Skin epidermis (tissue), 12 donors: ENCODE results near the gene TFEB.

ENCODE experiments used
- H3K27ac ChIP-seq, 21 experiments: fragments of 200-600 bp; sonication (generic) in 11 of 21; one replicate each; pipeline ENCODE4 v1.5.0; 2020; ENCODE audit warnings: mild to moderate bottlenecking in 3 of 21, inconsistent platforms in 2 of 21, moderate library complexity in 2 of 21
- H3K4me3 ChIP-seq, 7 experiments: fragments of 200-600 bp; sonication (generic) in 2 of 7; one replicate each; pipeline ENCODE4 v1.5.0; 2020; ENCODE audit warnings: inconsistent platforms in 2 of 7, mild to moderate bottlenecking in 2 of 7, moderate library complexity in 1 of 7

The TFEB gene

GRCh38 chr6:41735427-41736185, at the start of gene TFEB:
TFEB (minus strand) TSS chr6:41735608; CDS start chr6:41691213, 44,395 bp downstream.
- peak within 1 kb of the TSS; percentile 65 to 87 (median 85) for H3K4me3 ChIP-seq
- H3K27ac ChIP-seq, result peak within 1 kb of the TSS; percentile 82 to 99 (median 94)

- peak overlapping the region in 1 of 7 experiments; percentile 80 for H3K4me3 ChIP-seq
- H3K27ac ChIP-seq, result peak overlapping the region in 5 of 21 experiments; percentile 18 to 51 (median 42)
Measured at GRCh38 chr6:41784581-41785171, 49.3 kb upstream of the TFEB start.

DNA sequence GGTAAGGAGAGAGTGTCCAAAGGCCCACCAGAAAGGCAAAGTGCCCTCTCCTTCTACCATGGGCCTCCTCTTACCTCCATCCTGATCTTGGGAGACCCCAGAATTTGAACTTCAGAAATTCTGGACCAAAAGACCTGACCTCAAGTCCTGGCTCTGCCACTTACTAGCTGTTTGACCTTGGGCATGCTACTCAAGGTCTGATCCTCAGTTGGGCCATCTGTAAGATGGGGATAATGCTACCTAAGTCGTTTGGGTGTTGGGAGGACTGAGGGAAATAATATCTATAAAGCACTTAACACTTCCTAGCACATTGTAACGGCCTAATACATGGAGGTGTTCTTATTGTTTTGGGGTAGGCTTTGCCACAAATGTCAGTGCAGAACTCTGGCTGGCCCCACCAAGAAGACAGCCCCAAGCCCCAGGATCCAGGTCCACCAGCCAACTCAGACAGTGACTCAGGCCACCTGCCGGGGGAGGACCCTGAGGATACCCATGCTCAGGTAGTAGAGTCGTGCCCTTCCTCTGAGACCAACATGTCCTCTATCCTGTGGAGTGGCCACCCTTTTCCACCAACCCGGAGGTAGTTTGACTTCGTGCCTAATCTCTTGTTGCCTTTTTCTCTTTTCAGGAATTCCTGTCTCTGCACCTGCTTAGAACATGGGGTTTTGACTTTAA, 47.8 kb upstream of the TFEB start:
- H3K4me3 ChIP-seq, result no peak overlapping the region
- H3K27ac ChIP-seq, result no peak overlapping the region

GRCh38 chr6:41781366-41781730, 45.9 kb upstream of the TFEB start:
- Histone ChIP-seq H3K27ac (peak overlapping the region in 6 of 21 experiments; percentile 58 to 84 (median 68)), H3K4me3 (peak overlapping the region in 2 of 7 experiments; percentile 69 to 70)

DNA sequence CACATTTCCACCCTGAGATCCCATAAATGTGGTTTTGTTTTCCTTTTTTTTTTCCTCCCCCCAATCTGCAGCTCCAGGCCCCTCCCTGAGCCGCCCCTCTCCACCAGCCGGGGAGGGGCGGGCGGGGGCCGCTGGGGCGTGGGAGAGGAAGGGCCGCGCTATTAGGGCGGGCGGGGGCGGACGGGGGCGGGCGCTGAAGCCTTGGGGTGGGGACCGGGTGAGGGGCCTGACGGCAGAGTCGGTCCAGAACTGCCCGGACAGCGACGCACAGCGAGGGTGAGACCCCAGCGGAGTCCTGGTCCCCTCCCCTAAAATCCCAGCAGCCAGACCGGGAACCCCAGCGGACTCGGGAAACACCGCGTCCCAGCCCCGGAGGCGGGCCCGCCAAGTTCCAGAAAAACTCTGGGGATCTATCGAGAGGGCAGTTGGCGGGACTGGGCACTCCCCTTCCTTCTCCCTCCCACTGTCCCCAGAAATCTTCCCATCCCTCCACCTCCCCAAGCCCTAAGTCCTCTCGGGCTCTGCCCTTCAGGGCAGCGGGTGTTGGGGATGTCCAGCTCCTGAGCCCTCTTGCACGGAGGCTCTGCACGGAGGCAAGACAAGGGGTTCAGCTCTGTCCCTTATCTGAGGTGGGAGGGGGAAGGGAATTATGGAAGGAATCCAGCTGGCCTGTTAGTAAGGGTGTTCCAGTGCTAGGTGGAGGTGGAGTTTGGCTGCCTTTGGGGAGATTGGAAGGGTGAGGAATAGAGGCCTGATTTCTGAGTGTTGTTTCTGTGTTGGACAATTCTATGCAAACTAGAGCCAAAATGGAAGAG, 45.4 kb upstream of the TFEB start, which contains the start of gene PRICKLE4:
Gene PRICKLE4, plus strand, starts transcription at position 232 of the 815 bp plus-strand sequence. CDS start 2,692 bp downstream, outside the sequence.
- peak within 1 kb of the TSS in 19 of 21 experiments; percentile 53 to 84 (median 71) for H3K27ac ChIP-seq
- H3K4me3 ChIP-seq, result peak within 1 kb of the TSS; percentile 57 to 70 (median 63)

- peak within 1 kb of the TSS in 19 of 21 experiments; percentile 53 to 84 (median 71) for H3K27ac ChIP-seq
- H3K4me3 ChIP-seq, result peak within 1 kb of the TSS; percentile 57 to 70 (median 63)
Measured at GRCh38 chr6:41779788-41780550, 44.6 kb upstream of the TFEB start, which contains the start of gene FRS3. FRS3 (minus strand) TSS chr6:41779900; CDS start chr6:41776987, 2,913 bp downstream.

GRCh38 chr6:41779336-41779735, 43.9 kb upstream of the TFEB start:
- Histone ChIP-seq H3K4me3 (peak overlapping the region; percentile 57 to 70 (median 63)), H3K27ac (peak overlapping the region in 13 of 21 experiments; percentile 22 to 84 (median 65))

GRCh38 chr6:41778895-41779294, 43.5 kb upstream of the TFEB start:
- H3K27ac ChIP-seq, result peak overlapping the region in 6 of 21 experiments; percentile 53 to 79 (median 64)
- peak overlapping the region; percentile 57 to 70 (median 63) for H3K4me3 ChIP-seq

DNA sequence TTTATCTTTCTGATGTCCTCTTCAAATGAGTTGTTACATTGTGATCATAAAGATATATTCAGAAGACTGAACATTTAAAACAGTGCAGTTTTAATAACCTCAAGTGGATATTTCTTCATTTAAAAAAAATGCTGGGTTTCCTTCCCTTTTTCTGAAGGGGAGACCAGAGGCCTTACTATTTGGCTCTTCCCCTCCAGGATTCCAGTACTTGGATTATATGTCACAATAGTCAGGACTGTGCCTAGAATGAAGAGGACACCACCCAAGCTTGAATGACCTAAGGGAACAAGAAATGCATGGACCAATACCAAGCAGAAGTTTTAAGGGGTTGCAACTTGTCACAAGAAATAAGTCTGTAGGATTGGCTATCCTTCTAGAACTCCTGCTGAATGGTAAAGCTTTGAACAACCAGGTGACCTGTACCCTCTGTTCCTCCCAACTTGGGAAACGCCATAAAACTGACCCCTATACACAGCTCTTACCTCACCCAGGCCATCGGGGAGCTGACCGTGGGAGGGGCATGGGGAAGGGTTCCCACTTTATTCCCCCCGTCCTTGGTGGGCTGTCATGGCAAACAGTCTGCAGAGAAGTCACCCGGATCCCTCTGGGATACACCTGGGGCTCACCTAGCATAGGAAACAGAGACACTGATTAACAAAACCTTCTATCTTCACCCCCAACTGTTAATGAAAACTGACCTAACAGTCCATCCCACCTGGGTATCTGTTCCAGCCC, 42.3 kb upstream of the TFEB start:
- no peak overlapping the region for H3K4me3 ChIP-seq
- no peak overlapping the region for H3K27ac ChIP-seq

- Histone ChIP-seq H3K27ac (no peak overlapping the region), H3K4me3 (no peak overlapping the region)
Measured at GRCh38 chr6:41775293-41775882, 40.0 kb upstream of the TFEB start.

- Histone ChIP-seq H3K27ac (no peak overlapping the region), H3K4me3 (no peak overlapping the region)
Measured at GRCh38 chr6:41774841-41775240, 39.4 kb upstream of the TFEB start.

DNA sequence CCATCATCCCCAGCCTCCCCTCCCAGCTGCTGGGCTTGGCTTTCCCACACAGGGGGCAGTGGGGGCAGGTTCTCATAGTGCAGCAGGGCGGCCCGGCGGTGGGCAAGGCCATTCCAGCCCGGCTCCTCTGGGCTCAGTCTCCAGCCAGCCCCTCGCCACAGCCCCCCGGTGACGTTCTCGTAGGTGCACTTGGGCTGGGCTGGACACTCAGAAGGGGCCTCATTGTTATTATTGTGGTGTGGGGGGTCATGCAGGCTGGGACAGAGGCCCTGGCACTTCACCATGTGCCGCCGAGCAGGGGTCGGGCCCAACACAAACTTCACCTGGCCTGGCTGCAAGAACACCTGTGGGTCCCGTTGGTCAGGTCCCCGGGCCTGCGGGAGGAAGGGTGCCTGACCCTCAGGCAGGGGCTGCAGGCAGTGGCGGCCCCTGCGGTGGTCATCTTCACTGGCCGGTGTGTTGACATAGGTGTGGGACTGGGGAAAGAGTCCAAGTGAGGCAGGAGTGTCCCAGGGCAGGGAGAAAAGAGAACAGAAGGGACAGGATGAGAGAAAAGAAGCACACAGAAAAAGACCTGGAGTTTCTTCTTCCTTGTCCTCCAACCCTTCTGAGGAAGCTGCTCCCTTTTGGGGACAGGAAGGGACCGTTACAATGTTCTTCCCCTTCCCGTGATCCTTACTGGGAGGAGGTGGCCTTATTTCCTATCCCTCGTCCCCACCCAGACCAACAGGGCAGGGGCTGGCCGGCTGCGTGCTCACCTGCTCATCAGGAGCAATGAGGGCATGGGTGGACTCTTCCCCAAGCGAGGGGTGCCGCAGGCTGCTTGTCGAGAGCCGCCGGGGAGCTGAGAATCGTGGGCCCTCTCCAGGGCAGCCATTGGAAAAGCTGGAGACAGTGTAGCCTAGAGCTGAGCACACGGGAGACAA, 35.9 kb upstream of the TFEB start:
- Histone ChIP-seq H3K4me3 (no peak overlapping the region), H3K27ac (no peak overlapping the region)

- Histone ChIP-seq H3K27ac (no peak overlapping the region), H3K4me3 (no peak overlapping the region)
Measured at GRCh38 chr6:41770381-41771057, 35.1 kb upstream of the TFEB start.

- H3K4me3 ChIP-seq, result no peak overlapping the region
Measured at GRCh38 chr6:41769376-41769775, 34.0 kb upstream of the TFEB start.

DNA sequence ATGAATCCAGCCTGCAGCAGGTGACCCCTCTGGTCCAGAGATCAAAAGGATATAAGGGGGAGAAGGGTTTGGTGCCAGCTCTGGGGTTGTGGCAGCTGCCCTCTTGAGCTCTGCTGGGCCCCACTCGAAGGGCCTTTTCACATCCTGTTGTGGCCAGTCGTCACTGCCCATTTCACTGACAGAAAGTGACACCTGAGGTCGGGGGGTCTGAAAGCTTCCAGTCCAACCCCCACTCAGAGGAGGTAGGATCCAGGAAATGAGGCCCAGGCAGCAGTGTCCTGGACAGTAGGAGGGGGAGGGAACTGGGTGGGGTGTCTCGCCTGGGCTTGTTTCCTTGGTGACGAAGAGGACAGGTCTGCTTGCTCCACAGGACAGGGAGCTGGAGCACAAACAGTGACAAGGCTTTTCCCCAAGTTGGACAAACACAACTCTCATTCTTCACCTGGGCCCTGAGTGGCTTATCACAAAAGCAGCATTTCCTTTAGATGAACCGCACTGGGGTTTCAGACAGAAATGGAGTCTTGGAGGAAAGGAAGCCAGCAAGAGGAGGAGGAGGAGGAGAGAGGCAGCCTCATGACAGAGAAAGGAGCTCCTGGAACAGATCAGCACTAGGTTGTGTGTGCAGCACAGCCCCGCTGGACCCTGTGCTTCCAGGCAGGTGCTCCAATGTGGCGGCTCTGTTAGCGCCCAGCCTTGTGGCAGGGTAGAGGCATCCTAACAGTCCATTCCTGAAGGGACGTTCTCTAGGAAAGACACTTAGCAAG, 33.3 kb upstream of the TFEB start:
- Histone ChIP-seq H3K27ac (peak overlapping the region in 1 of 21 experiments; percentile 16), H3K4me3 (no peak overlapping the region)

More at GRCh38 chr6:41769376-41769775, 34.0 kb upstream of the TFEB start:
- H3K27ac ChIP-seq, result no peak overlapping the region
